ENCODE measurements around the gene PDE4C. TPM values are rescaled to one million over a fixed set of nuclear protein-coding genes. Genes with fewer than 3 reads are reported as not detected.

The PDE4C gene
- total RNA-seq, 1 experiment from 2014 or later, result 0.13 TPM

DNA sequence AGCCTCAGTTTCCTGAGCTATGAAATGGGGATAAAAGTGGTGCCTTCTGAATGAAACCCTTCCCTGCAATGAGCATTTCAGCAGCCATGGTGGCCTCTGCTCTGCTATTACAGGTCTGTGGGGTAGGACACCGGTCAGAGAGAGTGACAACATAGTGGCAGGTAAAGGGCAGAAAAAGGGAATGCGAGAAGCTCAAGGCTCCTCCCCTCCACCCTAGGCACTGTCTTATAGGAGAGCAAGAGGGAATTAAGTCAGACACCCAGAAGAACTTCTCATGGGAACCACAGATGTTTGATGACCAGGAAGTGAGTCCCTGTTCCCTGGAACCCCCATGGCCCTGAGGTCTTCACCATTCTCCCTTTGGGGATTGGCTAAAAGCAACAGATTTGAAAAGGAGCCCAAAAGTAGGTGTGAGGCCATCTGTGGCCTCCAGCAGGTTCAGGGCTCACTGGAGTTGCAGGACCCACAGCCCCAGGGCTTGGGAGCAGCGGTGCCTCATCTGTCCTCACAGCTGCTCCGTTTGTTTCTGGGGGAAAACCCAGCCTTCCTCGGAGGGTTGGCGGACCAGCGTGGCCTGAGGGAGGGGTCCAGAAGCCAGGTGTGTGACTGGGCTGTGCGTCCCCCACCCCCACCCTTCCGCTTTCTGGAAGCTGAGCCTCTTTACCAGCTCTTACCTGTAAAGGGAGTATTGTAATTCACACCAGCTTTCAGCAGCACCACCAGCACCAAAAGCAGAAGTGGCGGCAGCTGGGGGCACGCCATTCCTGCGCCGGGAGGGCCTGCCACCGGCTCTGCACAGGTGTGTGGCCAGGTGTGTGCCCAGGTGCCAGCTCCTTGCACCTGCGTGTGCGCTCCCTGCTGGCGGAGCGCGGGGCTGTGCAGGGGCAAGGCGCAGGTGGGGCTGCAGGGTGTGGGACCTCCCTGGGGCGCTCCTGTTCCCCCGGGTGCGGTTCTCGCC is 28.6 kb upstream of the PDE4C start:
- DNase-seq (ENCODE audit: low read depth), result no peak

DNA sequence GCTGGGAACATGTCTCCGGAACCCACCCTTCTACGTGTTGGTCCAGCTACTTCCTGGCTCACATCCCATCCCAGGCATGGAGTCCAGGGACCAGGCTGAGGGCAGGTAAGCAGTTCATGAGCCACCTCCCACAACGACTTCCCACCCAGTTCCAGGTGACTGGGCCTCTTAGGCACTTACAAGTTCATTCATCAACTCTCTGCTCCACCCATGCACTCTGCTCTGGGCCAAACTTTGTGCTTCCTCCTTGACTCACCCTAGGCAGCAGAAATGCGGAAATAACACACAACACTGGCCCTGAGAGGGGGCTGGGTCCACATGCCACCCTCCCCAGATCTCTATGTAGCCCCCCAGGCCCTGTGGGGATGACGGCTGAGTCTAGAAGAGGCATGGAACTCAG is 27.5 kb upstream of the PDE4C start:
- no peak for DNase-seq (ENCODE audit: low read depth)

DNA sequence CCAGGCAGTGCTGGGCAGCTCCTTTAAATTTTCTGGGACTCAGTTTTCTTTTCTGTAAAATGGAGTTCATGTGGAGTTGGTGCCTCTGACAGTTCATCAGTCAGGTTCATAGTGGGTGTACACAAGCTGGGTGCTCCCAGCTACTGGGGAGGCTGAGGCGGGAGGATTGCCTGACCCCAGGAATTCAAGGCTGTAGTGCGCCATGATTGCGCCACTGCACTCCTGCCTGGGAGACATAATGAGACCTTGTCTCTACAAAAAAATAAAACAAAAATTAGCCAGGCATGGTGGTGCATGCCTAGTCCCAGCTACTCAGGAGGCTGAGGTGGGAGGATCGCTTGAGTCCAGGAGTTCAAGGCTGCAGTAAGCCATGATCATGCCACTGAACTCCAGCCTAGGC is 26.9 kb upstream of the PDE4C start:
- DNase-seq (ENCODE audit: low read depth), result no peak

DNA sequence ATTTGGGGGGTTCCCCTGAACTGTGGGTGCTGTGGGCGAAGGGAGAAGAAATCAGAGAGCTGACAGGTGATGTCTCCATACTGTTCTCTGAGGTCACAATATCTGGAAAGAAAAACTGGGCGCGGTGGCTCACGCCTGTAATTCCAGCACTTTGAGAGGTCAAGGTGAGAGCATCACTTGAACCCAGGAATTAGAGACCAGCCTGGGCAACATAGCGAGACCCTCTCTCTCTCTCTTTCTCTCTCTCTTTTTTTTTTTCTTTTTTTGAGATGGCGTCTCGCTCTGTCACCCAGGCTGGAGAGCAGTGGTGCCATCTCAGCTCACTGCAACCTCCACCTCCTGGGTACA is 26.1 kb upstream of the PDE4C start:
- no peak for DNase-seq (ENCODE audit: low read depth)

DNA sequence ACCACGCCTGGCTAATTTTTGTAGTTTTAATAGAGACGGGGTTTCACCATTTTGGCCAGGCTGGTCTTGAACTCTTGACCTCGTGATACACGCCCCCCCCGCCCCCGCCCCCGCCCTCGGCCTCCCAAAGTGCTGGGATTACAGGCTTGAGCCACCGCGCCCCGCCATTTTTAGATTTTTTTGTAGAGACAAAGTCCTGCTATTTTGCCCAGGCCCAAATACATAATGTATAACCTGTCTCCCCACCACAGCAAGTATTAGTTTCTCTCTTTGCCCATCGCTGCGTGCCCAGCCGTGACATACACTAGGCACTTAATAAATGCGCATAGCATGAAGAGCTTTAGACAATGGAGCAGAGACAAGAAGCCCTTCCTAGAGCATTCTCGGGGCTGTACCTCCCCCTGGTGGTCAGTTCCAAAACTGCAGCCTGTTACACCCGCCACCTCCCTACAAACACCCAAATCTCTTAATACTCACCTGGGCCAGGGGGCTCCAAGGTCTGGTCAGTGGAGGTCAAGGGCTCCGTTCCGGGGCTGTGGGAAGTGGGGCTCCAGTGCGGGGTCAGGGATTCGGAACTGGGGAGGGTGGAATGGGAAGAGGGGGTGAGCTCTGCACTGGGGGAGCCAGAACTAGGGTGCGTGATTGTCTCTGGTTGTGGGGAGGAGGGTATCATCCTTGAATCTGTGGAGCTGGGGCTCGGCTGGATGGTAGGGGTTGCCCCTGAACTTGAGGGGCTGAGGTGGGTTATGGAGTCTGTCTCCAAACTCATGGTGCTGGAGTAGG is 25.5 kb upstream of the PDE4C start:
- peak; percentile 72 for DNase-seq (ENCODE audit: low read depth)

DNA sequence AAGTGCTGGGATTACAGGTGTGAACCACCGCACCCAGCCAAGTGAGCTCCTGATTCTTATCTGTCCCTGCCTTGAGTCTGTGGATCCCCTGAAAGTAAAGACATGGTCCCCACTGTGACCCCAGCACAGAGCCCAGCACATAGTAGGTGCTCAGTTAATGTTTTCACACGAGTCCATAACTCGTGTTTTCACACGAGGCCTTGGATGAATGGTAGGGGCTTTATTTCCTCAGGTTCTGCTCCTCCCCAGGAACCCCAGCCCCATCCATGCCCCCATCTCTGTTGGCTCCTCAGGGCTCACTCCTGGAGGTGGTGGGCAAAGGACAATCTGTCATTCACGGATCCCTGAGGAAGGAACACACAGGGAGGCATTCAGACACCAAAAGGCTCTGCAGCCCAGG is 23.6 kb upstream of the PDE4C start:
- DNase-seq (ENCODE audit: low read depth), result no peak

DNA sequence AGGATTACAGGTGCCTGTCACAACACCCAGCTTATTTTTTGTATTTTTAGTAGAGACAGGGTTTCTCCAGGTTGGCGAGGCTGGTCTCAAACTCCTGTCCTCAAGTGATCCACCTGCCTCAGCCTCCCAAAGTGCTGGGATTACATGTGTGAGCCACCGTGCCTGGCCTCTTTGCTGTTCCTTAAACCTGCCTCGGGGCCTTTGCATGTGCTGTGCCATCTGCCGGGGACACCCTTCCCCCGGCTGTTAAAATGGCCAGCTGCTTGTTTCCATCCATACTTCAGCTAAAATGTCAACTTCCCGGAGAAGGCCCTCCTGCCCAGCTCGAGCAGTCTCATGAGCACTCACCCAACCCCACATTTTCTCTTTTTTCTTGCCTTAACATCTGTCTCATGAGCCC is 19.1 kb upstream of the PDE4C start:
- no peak for DNase-seq (ENCODE audit: low read depth)

DNA sequence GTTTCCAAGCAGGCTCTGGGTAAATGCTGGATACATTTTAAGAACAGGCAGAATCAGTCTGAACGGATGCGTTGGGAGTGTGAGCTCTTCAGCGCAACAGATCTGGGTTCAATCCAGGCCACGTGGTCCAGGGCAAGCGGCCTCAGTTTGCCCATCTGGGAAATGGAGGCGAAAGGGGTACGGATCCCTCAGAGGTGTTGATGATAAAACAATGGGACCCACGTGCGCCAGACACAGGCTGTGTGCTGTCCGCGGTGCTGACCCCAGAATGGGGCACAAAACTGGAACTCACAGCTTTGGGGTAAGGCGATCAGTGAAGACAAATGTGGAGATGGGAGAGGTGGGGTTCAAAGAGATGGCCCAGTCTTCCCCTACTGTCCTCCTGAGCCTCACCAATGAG is 13.1 kb upstream of the PDE4C start:
- no peak for DNase-seq (ENCODE audit: low read depth)

DNA sequence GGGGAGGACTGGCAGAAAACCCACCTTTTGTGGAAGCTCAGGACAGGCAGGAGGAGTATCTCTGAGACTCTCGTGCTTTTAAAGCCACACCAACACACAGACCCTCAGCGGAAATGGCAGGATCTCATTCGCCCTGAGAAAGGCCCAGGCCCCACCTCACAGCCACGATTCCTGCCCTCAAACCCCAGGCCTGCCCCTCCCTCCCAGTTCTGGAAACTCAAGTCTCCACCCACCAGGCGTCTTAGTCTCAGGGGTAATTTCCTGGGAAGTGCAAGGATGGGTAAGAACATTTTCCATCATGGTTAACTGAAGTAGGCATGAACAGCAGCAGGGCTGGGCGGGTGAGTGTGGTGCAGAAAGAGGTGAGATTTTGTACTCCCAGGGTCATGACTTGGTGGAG is 8.0 kb upstream of the PDE4C start:
- DNase-seq (ENCODE audit: low read depth), result no peak

DNA sequence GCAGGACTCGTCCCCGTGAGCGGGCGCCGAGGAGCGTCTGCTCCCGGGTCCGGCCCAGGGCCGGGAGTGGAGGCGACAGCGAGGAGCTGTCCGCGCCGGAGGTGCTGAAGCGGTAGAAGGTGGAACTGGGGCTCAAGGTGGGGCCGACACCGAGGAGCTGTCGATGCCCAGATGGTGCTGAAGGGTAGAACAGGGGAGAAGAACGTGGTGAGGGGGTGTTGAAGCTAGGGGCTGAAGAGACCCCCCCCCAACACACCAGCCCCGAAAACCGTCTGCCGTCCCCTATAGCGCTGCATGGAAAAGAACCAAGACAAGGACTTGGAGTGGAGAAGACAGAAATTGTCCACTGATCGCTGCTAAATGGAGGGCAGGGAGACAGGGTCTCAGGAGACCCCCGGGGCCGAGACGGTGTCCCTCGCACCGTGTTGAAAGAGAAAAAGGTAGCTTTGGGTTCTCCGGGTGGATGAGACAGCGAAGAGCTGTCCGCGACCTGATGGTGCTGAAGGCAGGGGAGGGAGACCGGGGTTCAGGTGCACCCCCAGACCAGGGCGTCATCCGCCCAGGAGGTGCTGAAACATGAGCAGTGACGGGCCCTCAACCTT is 7.1 kb upstream of the PDE4C start:
- peak; percentile 26 for DNase-seq (ENCODE audit: low read depth)

DNA sequence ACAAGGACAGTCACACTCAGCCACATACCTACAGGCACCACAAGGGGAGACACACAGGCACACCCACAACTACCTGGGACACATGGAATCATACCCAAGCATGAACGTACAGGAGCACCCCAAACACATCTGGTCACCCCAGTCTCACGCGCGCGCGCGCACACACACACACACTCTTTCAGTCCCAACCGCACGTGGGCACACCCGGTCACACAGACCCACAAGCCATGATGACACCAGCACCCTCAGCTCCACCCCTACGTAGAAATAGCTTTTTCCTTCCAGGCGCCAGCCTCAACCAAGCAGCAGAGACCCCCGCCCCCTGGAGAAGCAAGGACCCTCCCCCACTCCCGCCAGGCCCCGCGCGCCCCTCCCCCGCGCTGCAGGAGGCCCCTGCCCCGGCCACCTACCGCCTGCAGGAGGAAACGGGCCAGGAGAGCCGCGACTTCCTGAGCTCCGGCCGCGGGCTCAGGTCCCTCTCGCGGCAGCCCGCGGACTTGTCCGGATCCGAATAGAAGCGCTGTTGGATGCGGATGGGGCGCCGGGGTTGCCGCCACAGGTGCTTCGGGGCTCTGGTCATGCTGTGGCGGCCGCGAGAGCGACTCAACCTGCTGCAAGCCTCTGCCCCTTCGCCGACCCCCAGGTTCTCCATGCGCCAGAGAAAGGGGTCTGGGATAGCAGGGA is 6.4 kb upstream of the PDE4C start:
- DNase-seq (ENCODE audit: low read depth), result no peak

DNA sequence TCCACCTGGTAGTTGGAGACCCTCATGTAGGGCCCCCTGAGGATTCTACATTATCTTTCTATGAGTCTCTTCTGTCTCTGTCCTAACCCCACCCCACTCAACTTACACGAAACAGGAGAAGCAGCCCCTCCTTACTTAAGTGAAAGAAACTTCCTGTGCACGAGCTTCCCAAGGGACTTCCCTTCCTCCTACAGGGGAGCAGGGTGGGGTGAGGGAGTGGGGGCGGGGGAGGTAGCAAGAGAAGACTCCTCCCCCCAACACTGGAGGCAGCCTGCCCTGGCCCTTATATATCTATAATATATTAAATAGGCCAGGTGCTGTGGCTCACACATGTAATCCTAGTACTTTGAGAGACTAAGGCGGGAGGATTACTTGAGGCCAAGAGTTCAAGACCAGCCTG is 5.5 kb upstream of the PDE4C start:
- no peak for DNase-seq (ENCODE audit: low read depth)

DNA sequence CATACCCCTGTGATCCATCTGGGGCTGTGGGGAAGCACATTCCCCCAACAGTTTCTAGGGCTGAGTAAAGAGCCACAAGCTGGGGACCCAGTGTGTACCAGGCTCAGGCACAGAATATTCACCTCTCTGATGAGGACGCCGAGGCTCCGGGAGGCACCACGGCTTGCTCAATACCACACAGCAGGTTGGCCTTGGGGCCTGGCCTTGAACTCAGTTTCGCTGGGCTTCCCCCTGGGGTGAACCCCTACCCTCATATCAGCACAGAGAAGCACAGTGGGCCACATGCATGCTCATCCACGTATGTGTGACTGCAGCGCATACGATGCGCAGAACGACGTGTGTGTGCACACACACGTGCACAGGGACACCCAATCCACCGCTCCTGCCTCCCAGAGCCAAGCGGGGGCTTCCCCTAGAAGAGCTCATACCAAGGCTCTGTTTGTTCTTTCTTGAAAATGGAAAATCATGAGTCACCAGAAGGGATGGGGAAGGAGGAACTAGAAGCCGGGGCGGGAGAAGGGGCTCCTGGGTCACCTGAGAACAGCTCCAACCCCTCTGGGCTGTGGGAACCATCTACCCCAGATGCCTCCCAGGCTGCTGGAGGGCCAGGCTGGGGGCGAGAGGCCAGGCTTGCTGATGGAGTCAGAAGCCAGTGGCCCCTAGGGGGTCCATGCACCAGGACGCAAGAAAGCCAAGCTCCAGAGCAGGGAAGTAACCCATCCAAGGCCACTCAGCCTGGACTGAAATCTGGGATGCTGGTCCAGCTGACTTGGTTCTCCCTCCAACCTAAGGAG is 4.9 kb upstream of the PDE4C start:
- DNase-seq (ENCODE audit: low read depth), result peak; percentile 26

DNA sequence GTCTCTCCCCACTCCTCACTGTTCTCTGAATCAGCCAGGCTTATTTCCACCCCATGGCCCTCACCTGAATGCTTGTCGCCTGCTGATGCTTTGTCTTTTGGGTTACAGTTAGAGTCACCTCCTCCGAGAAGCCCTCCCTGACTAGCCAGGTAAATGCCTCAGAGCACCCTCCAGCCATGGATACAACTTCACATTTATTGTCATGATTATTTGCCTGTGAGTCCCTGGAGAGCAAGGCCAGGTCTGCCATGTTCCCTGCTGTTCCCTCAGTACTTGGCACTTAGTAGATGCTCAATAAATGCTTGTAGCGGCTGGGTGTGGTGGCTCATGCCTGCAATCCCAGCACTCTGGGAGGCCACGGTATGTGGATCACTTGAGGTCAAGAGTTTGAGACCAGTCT is 3.7 kb upstream of the PDE4C start:
- no peak for DNase-seq (ENCODE audit: low read depth)

DNA sequence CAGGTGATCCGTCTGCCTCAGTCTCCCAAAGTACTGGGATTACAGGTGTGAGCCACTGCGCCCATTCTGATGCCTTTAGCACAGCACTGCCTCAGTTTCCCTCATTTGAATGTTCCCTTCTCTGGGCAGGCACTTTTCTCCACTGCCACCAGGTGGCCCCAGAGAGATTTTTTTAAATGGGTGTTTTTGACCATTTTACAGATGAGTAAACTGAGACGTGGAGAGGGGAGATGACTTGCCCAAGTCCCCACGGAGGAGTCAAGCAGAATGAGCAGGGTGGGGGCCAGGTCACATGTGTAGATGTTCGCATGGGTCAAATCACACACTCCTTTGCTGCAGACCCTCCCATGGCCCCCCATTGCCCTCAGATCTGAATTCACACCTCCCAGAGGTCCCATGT is 3.2 kb upstream of the PDE4C start:
- DNase-seq (ENCODE audit: low read depth), result no peak

DNA sequence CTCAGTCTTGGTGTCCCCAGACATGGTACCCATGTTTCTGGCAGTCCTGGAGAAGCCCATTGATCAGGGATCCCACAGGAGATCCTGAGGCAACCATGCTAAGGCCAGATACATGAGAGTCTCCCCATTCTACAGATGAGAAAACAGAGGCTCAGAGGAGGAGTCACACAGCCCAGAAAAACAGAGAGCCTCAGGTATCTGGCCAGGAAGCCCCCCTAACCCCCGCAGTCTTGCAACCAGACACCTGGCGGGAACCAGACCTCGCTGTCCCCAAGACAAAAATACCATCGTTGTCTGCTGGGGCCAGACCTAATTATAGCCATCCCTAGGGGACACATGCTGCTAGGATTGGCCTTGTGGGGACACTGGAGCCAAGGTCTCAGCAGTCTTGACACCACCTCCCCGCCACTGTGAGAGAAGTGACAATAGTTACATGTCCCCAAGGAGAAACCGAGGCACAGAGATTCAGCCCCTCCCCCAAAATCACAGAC is 1.6 kb upstream of the PDE4C start:
- DNase-seq (ENCODE audit: low read depth), result no peak

DNA sequence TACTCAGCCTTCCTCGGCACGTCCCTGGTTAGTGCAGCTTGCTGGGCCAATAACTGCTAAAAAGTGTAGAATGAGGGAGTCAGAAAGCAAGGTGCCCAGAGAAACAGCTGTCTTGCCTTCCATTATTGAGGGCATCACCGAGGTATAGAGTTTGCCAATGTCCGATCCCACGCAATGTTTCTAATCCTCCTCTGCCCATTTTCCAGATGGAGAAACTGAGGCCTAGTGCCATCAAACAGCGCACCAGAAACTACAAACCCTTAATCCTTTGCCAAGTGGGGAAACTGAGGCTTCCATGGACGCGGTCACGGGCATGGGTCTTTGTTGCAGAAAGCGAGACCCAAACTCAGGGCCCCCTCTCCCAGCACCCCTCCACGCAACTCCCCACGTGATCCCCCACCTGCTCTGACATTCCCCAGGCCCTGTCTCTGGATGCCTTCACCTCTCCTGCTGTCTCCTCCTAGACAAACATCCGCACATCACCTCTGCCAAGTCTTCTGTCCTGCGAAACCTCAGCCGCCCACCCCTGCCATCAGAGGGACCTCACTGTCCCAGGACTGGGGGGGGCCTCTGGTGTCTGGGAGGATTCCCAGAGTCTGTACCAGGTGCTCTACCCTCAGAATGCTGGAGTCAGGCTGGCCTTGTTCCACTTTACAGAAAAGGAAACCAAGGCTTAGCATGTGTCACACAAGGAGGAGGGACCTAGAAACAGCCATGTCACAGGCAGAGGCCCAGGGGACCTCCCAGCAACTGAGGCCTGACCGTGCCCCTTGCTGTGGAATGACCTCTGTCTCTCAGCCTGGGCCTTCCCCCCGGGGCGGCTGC is 930 bp upstream of the PDE4C start:
- DNase-seq (ENCODE audit: low read depth), result no peak

DNA sequence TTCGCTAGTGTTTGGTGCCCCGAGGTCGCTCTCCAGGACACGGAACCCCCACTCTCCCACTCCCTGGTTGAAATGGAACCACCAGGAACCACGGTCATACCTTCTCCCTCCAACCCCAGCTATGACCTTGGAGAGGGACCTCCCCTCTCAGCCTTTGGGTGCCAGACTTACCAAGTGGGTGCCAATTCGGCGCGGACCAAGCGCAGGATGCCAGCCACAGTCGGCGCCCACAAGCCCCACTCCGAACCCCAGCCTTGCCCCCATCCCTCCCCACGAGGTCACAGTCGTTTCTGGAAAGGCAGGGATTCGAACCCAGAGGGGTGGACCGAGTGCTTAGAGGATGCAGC is 910 bp downstream of the PDE4C start:
- no peak for DNase-seq (ENCODE audit: low read depth)

DNA sequence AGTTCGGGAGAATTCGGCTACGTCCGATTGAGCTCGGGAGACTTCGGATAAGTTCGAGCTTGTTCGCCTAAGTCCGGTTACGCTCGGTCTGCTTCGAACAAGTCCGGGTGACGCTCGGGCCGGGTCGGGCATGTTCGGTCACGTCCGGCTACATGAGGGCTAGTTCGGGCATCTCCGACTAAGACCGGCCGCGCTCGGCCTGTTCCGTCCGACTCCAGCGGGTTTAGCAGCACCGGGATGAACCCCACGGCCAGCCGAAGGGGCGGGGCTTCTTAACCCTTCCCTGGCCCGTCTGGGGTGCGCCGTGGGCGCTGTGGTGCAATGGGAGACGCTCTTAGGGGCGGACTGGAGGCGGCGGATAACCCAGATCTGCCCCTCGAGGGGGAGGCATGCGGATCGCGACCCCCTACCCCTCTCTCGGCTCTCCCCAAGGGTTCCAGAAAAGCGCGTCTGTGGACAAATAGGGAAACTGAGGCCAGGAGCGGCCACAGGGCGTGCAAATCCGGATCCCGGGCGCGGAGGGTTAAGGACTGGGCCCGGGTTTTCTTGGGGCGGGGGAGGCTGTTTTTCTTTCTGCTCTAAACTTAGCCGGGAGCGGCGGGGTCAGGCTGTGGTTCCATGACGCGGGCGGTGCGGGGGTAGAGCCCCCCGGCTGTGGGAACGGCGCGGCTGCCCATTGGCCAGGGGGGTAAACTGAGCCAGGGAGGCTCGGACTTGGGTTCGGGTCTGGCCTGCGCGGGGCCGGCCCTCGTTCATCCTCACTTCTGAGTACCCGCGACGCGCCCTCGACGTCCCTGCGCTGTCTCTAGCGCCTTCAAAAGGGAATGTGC is 1.5 kb downstream of the PDE4C start:
- peak; percentile 96 for DNase-seq (ENCODE audit: low read depth)
